RWPE2 (cell line): ENCODE results near the gene MC3R.

ENCODE experiments used
- ATAC-seq: fragments of 200-7000 bp; cut with Tn5 transposase; 3 replicates; pipeline ENCODE4 v1.9.1; 2021; ENCODE audit warnings: low read depth
- DNase-seq: peaks from one replicate; pipeline ENCODE4 v3.0.0-alpha.2; 2020; ENCODE audit warnings: low spot score
- H3K27ac ChIP-seq: fragments of 450-650 bp; 2 replicates; pipeline ENCODE4 v1.5.1; 2017; ENCODE audit warnings: mild to moderate bottlenecking; ENCODE audit not compliant: poor library complexity, severe bottlenecking
- H3K27me3 ChIP-seq: fragments of 250-450 bp; sonication (Bioruptor Pico); 2 replicates; pipeline ENCODE4 v1.5.1; 2021; ENCODE audit warnings: mild to moderate bottlenecking, moderate library complexity; ENCODE audit not compliant: insufficient read depth, poor library complexity, severe bottlenecking
- H3K36me3 ChIP-seq: fragments of 250-450 bp; sonication (Bioruptor Pico); 2 replicates; pipeline ENCODE4 v1.5.1; 2020; ENCODE audit warnings: low read depth, mild to moderate bottlenecking, moderate library complexity
- H3K4me1 ChIP-seq: fragments of 250-450 bp; sonication (Bioruptor Pico); 2 replicates; pipeline ENCODE4 v1.5.1; 2021; ENCODE audit warnings: mild to moderate bottlenecking, moderate library complexity; ENCODE audit not compliant: insufficient read depth, poor library complexity, severe bottlenecking
- H3K4me3 ChIP-seq: fragments of 250-450 bp; sonication (Bioruptor Pico); 2 replicates; pipeline ENCODE4 v1.5.1; 2021; ENCODE audit warnings: mild to moderate bottlenecking, moderate library complexity; ENCODE audit not compliant: severe bottlenecking
- H3K9me3 ChIP-seq: fragments of 250-450 bp; sonication (Bioruptor Pico); 2 replicates; pipeline ENCODE4 v1.5.1; 2021; ENCODE audit warnings: mild to moderate bottlenecking, moderate library complexity; ENCODE audit not compliant: severe bottlenecking
- TF ChIP-seq, protein P1 (sequence below): fragments of 450-650 bp; IDR thresholded peaks from one replicate; pipeline ENCODE4 v1.5.1; 2017; ENCODE audit warnings: mild to moderate bottlenecking, moderate library complexity; ENCODE audit not compliant: poor library complexity, severe bottlenecking

MC3R gene

DNA sequence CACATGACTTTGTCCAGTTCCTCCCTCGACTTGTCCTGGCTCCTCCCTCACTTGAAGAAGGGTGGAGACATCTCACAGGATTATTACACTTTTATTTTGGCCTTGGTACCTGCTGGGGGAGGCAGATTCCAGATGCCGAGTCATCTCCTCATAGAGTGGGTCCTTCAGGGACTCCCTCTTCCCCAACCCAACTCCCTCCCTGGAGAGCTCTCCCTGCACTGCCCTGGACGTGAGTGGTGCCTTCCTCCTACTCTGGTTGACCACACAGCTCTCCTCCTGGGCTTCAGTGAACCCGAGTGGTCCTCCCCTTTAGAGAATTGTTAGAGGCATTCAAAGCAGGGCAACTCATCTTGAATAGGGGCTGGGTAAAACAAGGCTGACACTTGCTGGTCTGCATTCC is 40.9 kb upstream of the MC3R start:
- TF ChIP-seq, protein P1, sequence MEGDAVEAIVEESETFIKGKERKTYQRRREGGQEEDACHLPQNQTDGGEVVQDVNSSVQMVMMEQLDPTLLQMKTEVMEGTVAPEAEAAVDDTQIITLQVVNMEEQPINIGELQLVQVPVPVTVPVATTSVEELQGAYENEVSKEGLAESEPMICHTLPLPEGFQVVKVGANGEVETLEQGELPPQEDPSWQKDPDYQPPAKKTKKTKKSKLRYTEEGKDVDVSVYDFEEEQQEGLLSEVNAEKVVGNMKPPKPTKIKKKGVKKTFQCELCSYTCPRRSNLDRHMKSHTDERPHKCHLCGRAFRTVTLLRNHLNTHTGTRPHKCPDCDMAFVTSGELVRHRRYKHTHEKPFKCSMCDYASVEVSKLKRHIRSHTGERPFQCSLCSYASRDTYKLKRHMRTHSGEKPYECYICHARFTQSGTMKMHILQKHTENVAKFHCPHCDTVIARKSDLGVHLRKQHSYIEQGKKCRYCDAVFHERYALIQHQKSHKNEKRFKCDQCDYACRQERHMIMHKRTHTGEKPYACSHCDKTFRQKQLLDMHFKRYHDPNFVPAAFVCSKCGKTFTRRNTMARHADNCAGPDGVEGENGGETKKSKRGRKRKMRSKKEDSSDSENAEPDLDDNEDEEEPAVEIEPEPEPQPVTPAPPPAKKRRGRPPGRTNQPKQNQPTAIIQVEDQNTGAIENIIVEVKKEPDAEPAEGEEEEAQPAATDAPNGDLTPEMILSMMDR = no peak
- ATAC-seq (peak; percentile 33; the same call in 1 of the 3 replicates), DNase-seq (no peak)
- Histone ChIP-seq H3K4me1 (no peaks in the 10 kb centered on the region), H3K27ac (no peak overlapping the region), H3K27me3 (no peaks in the 10 kb centered on the region), H3K9me3 (no peaks in the 10 kb centered on the region), H3K4me3 (no peak overlapping the region), H3K36me3 (no peaks in the 10 kb centered on the region)

DNA sequence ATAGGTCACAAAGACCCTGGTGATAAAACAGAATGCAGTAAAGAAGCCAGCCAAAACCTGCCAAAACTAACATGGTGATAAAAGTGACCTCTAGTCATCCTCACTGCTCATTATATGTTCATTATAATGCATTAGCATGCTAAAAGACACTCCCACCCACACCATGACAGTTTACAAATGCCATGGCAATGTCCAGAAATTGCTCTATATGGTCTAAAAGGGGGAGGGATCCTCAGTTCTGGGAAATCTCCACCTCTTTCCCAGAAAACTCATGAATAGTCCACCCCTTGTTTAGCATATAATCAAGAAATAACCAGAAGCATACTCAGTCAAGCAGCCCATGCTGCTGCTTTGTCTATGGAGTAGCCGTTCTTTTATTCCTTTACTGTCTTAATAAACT is 40.4 kb upstream of the MC3R start:
- no peak overlapping the region for H3K27ac ChIP-seq
- no peaks in the 10 kb centered on the region for H3K27me3 ChIP-seq
- TF ChIP-seq, protein P1 = no peak
- DNase-seq (no peak), ATAC-seq (no peak)
- H3K36me3 ChIP-seq = no peaks in the 10 kb centered on the region
- H3K4me3 ChIP-seq = no peak overlapping the region
- no peaks in the 10 kb centered on the region for H3K9me3 ChIP-seq
- H3K4me1 ChIP-seq = no peaks in the 10 kb centered on the region

DNA sequence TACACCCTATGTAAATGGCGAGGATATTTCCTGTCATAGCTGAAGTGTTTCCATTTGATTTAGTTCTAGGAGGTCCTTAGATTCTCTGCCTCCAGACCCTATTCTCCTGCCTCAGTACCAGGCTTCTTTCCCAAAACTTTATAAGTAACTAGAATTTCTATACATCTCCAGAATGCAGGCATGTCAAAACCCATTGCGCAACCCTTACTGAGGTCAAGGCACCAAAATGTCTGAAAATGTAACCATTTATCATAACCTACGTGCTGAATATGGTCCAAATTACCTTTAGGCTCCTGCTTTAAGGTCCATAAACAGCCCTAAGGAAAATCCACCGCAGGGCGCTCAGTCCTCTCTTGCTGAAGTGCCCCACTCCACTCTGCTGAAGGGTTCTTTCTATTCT is 37.5 kb upstream of the MC3R start:
- Histone ChIP-seq H3K4me3 (no peak overlapping the region), H3K27ac (no peak overlapping the region), H3K4me1 (no peaks in the 10 kb centered on the region), H3K27me3 (no peaks in the 10 kb centered on the region), H3K9me3 (no peaks in the 10 kb centered on the region), H3K36me3 (no peaks in the 10 kb centered on the region)
- TF ChIP-seq, protein P1 = no peak
- ATAC-seq (no peak), DNase-seq (no peak)

DNA sequence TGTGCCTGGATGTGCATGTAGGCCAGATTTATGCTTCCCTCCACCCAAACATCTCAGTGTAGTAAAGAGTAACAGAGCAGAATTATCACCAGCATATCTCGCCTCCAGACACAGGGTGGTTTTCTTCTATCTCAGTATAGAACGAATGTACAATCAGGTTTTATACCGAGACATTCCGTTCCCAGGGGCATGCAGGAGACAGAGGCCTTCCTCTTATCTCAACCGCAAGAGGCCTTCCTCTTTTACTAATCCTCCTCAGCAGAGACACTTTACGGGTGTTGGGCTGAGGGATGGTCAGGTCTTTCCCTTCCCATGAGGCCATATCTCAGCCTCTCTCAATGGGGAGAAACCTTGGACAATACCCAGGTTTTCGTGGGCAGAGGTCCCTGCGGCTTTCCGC is 36.4 kb upstream of the MC3R start:
- Histone ChIP-seq H3K36me3 (no peaks in the 10 kb centered on the region), H3K4me1 (no peaks in the 10 kb centered on the region), H3K27me3 (no peaks in the 10 kb centered on the region), H3K9me3 (no peaks in the 10 kb centered on the region), H3K27ac (no peak overlapping the region), H3K4me3 (no peak overlapping the region)
- ATAC-seq = no peak
- TF ChIP-seq, protein P1 = no peak
- no peak for DNase-seq

DNA sequence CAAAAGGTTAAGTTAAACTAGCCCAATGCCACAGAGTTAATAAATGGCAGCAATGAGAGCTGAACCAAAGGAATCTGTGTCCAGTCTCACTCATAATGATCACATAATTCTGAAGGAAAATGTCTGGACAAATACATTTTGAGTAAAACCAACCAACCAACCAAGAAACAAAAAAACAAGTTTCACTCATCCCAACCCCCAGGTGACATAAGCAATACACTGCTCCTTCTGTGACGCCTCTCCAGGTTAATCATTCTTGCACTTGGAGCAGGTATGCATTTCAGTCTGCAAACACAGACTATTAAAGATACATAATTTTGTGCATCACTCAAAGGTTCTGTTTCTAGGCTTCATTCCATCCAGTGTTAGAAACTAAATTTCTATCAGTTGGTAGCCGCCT is 35.2 kb upstream of the MC3R start:
- no peaks in the 10 kb centered on the region for H3K9me3 ChIP-seq
- no peak overlapping the region for H3K27ac ChIP-seq
- ATAC-seq (no peak), DNase-seq (no peak)
- H3K27me3 ChIP-seq = no peaks in the 10 kb centered on the region
- no peak overlapping the region for H3K4me3 ChIP-seq
- H3K4me1 ChIP-seq = no peaks in the 10 kb centered on the region
- TF ChIP-seq, protein P1 = no peak
- no peaks in the 10 kb centered on the region for H3K36me3 ChIP-seq
